Coronary artery (tissue), 2 donors: ENCODE measurements around the gene LAMTOR4.

Experiments
- DNase-seq: peaks from one replicate; pipeline ENCODE4 v3.0.0-alpha.2; 2017; ENCODE audit warnings: low spot score
- H3K27ac ChIP-seq, 2 donors: fragments of 200-600 bp; sonication (generic); one replicate each; pipeline ENCODE4 v1.5.1; 2016 to 2019
- H3K4me3 ChIP-seq: fragments of 200-600 bp; sonication (generic); 2 replicates; pipeline ENCODE4 v1.5.1; 2016; ENCODE audit warnings: mild to moderate bottlenecking, moderate library complexity
- TF ChIP-seq, protein P1 (sequence below): fragments of 200-600 bp; sonication (generic); IDR thresholded peaks from one replicate; pipeline ENCODE4 v1.5.1; 2019; ENCODE audit warnings: antibody characterized with exemption

The LAMTOR4 gene

DNA sequence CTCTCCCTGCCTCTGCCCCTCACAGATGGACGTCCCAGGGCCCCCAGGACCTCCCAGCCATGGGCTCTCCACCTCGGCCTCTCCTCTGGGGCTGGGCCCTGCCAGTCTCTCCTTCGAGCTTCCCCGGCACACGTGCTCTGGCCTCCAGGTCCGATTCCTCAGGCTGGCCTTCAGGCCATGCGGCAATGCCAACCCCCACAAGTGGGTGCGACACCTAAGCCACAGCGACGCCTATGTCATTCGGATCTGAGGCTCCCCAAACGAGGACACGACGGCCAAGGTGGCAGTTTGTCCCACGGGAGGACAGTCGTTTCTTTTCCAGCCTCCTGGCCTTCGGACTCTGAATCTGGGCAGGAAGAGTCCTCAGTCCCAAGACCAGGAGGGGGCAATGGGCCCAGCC, 42.1 kb upstream of the LAMTOR4 start:
- Histone ChIP-seq H3K27ac (no peak overlapping the region), H3K4me3 (no peak overlapping the region)
- TF ChIP-seq, protein P1, sequence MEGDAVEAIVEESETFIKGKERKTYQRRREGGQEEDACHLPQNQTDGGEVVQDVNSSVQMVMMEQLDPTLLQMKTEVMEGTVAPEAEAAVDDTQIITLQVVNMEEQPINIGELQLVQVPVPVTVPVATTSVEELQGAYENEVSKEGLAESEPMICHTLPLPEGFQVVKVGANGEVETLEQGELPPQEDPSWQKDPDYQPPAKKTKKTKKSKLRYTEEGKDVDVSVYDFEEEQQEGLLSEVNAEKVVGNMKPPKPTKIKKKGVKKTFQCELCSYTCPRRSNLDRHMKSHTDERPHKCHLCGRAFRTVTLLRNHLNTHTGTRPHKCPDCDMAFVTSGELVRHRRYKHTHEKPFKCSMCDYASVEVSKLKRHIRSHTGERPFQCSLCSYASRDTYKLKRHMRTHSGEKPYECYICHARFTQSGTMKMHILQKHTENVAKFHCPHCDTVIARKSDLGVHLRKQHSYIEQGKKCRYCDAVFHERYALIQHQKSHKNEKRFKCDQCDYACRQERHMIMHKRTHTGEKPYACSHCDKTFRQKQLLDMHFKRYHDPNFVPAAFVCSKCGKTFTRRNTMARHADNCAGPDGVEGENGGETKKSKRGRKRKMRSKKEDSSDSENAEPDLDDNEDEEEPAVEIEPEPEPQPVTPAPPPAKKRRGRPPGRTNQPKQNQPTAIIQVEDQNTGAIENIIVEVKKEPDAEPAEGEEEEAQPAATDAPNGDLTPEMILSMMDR, result no peak
- no peak for DNase-seq

- Histone ChIP-seq H3K27ac (no peak overlapping the region), H3K4me3 (no peak overlapping the region)
- DNase-seq, result no peak
- TF ChIP-seq, protein P1, result no peak
Observed at GRCh38 chr7:100107125-100107737, 41.5 kb upstream of the LAMTOR4 start.

GRCh38 chr7:100107890-100108289, 40.8 kb upstream of the LAMTOR4 start:
- no peak for DNase-seq
- TF ChIP-seq, protein P1, result no peak

GRCh38 chr7:100109521-100110163, 39.1 kb upstream of the LAMTOR4 start:
- Histone ChIP-seq H3K4me3 (no peak overlapping the region), H3K27ac (no peak overlapping the region)
- TF ChIP-seq, protein P1, result no peak
- no peak for DNase-seq

More at GRCh38 chr7:100107890-100108289, 40.8 kb upstream of the LAMTOR4 start:
- Histone ChIP-seq H3K27ac (no peak overlapping the region), H3K4me3 (no peak overlapping the region)

DNA sequence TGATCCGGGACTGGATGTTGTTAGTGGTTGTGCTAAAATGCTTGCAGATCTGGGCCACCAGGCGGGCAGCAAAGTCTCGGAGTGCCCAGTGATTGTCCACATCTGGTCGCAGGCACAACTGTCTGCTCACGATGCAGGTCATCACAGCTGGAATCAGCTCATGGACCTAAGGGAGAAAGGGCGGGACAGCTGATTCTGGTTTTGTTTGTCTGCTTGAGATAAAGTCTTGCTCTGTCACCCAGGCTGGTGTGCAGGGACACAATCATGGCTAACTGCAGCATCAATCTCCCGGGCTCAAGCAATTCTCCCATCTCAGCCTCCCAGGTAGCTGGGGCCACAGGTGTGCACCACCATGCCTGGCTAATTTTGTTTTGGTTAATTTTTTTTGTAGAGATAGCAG, 37.6 kb upstream of the LAMTOR4 start:
- DNase-seq, result no peak
- no peak overlapping the region for H3K4me3 ChIP-seq
- TF ChIP-seq, protein P1, result no peak
- H3K27ac ChIP-seq, result no peak overlapping the region

DNA sequence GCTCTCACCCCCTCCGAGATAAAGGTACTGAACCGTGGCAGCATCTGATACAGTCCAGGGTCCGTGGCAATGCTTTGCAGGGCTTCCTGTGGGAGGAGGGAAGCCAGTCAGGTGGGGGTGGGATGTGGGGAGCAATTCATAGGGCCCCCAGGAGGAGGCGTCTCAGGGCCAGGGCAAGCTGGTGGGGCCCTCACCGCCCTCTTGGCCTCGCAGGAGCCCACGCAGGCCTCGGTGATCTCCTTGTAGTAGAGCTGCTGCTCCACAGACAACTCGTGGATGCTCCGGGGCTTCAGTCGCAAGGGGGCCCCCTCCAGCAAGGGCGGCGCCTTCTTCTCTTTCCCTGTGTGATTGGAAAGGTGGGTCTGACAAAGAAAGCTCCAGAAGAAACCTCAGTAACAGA, 36.8 kb upstream of the LAMTOR4 start:
- TF ChIP-seq, protein P1, result no peak
- H3K27ac ChIP-seq, result no peak overlapping the region
- DNase-seq, result no peak
- H3K4me3 ChIP-seq, result no peak overlapping the region

GRCh38 chr7:100115026-100115425, 33.7 kb upstream of the LAMTOR4 start:
- Histone ChIP-seq H3K27ac (no peak overlapping the region), H3K4me3 (no peak overlapping the region)
- DNase-seq, result no peak
- TF ChIP-seq, protein P1, result no peak
